Lung (tissue), 12 donors: Measurements from ENCODE around the gene PFN2. TPM values are rescaled to one million over a fixed set of nuclear protein-coding genes. Genes with fewer than 3 reads are reported as not detected.
A peak's percentile ranks its signal among the peaks of the same experiment; 100 is the strongest.
"Not testable (repeated sequence)": the region's sequence is repeated elsewhere in the genome, so short reads cannot be mapped to it uniquely, and the experiment has no call there.

Experiments
- ATAC-seq: fragments of 200-7000 bp; cut with Tn5 transposase; one replicate; pipeline ENCODE4 v1.9.1; 2020; ENCODE audit warnings: moderate number of reproducible peaks; ENCODE audit not compliant: insufficient read depth, low FRiP score
- DNase-seq, 3 donors: peaks; one replicate each; pipeline ENCODE4 v3.0.0-alpha.2; 2013 to 2017
- H3K27ac ChIP-seq, 2 donors: one replicate each; pipeline ENCODE4 v1.5.1; 2013; ENCODE audit warnings: mild to moderate bottlenecking in 2 of 2, moderate library complexity in 2 of 2, control low read depth in 1 of 2, inconsistent platforms in 1 of 2, low read depth in 1 of 2, low read length in 1 of 2
- H3K27me3 ChIP-seq, 3 donors: one replicate each; pipeline ENCODE4 v1.5.1; 2013; ENCODE audit warnings: low read length in 2 of 3; ENCODE audit not compliant: control insufficient read depth in 3 of 3, insufficient read depth in 3 of 3
- H3K36me3 ChIP-seq, 4 donors: one replicate each; pipeline ENCODE4 v1.5.1; 2013; ENCODE audit warnings: low read length in 4 of 4, mild to moderate bottlenecking in 1 of 4, moderate library complexity in 1 of 4; ENCODE audit not compliant: control insufficient read depth in 4 of 4, insufficient read depth in 4 of 4
- H3K4me1 ChIP-seq, 5 donors: one replicate each; pipeline ENCODE4 v1.5.1; 2013; ENCODE audit warnings: low read length in 5 of 5, mild to moderate bottlenecking in 2 of 5, moderate library complexity in 1 of 5; ENCODE audit not compliant: control insufficient read depth in 5 of 5, insufficient read depth in 5 of 5
- H3K4me3 ChIP-seq: one replicate; pipeline ENCODE4 v1.5.1; 2013; ENCODE audit warnings: mild to moderate bottlenecking, control low read depth, moderate library complexity
- H3K9ac ChIP-seq, 2 donors: one replicate each; pipeline ENCODE4 v1.5.1; 2013; ENCODE audit warnings: low read length in 2 of 2, control low read depth in 1 of 2; ENCODE audit not compliant: insufficient read depth in 1 of 2
- H3K9me3 ChIP-seq, 4 donors: one replicate each; pipeline ENCODE4 v1.5.1; 2013; ENCODE audit warnings: low read length in 3 of 4, mild to moderate bottlenecking in 1 of 4, moderate library complexity in 1 of 4; ENCODE audit not compliant: control insufficient read depth in 4 of 4, insufficient read depth in 3 of 4
- CTCF ChIP-seq: IDR thresholded peaks from 2 replicates; pipeline ENCODE4 v1.5.1; 2012; ENCODE audit warnings: mild to moderate bottlenecking; ENCODE audit errors: control extremely low read depth, extremely low read depth
- WGBS, 2 donors: extraction: QIAGEN DNeasy Blood & Tissue Kit; methylation state at CpG; one replicate each; pipeline ENCODE4 v1.1.7; 2013; 5-methylcytosine and 5-hydroxymethylcytosine counted together
- polyA plus RNA-seq, 2 donors: library from polyadenylated mRNA; stranded (reverse); fragments of 200-250 nt; gene quantifications; one replicate each; pipeline ENCODE4 v1.2.1, GENCODE V29; 2013
- total RNA-seq, 2 donors: library from RNA; depleted of rRNA in 1 of 2; stranded (reverse); fragments of >200 nt in 1 of 2; gene quantifications; one replicate each; pipeline ENCODE4 v1.2.1, GENCODE V29; 2014 to 2021
- donor health status: control.
- donor health status: control.
- donor health status: Bipolar disorder and iron deficiency.
- donor health status: healthy.
- donor health status: DM: yes; HTN: yes; CAD: no.

Gene PFN2
- total and polyA plus RNA-seq, 4 donors: 28.1 to 91.7 (median 49.2) TPM

GRCh38 chr3:149990423-149990948 lies 19.8 kb upstream of the PFN2 start:
- no peak overlapping the region for H3K4me3 ChIP-seq
- no peaks in the 10 kb centered on the region for H3K27me3 ChIP-seq
- H3K9me3 ChIP-seq: peaks cover 0 to 8% (median 3%) of the 10 kb centered on the region in 4 donors
- no peak overlapping the region for H3K27ac ChIP-seq
- peaks cover 0 to 5% (median 0%) of the 10 kb centered on the region in 5 donors for H3K4me1 ChIP-seq
- TF ChIP-seq CTCF: no peak
- ATAC-seq (no peak), DNase-seq (peak in 2 of 3 donors; percentile 24 to 36)
- no peaks in the 10 kb centered on the region for H3K36me3 ChIP-seq
- 84 to 97% methylated on average over 1 of the region's 1 CpG for WGBS, 2 donors
- no peak overlapping the region for H3K9ac ChIP-seq

- peaks cover 0 to 5% (median 1%) of the 10 kb centered on the region in 4 donors for H3K9me3 ChIP-seq
- H3K27ac ChIP-seq: no peak overlapping the region
- peaks cover 0 to 5% (median 0%) of the 10 kb centered on the region in 5 donors for H3K4me1 ChIP-seq
- H3K36me3 ChIP-seq: no peaks in the 10 kb centered on the region
- DNase-seq (no peak), ATAC-seq (no peak)
- H3K9ac ChIP-seq: no peak overlapping the region
- no peak overlapping the region for H3K4me3 ChIP-seq
- TF ChIP-seq CTCF: no peak
- H3K27me3 ChIP-seq: no peaks in the 10 kb centered on the region
- WGBS, 2 donors: 93 to 98% methylated on average over 2 of the region's 2 CpGs
These were observed 18.6 kb upstream of the PFN2 start for GRCh38 chr3:149989307-149989706.

- peaks cover 0 to 4% (median 0%) of the 10 kb centered on the region in 4 donors for H3K9me3 ChIP-seq
- no peak for ATAC-seq
These were observed 12.9 kb upstream of the PFN2 start for GRCh38 chr3:149983628-149984027.

GRCh38 chr3:149983053-149983452 lies 12.4 kb upstream of the PFN2 start:
- 95 to 96% methylated on average over 32 of the region's 32 CpGs for WGBS, 2 donors
- H3K9me3 ChIP-seq, H3K36me3 ChIP-seq, H3K27ac ChIP-seq, H3K4me3 ChIP-seq, H3K9ac ChIP-seq, H3K27me3 ChIP-seq, DNase-seq, ATAC-seq, H3K4me1 ChIP-seq: not testable (repeated sequence)

More at GRCh38 chr3:149983628-149984027, 12.9 kb upstream of the PFN2 start:
- 91 to 92% methylated on average over 4 of the region's 4 CpGs for WGBS, 2 donors
- no peak overlapping the region for H3K9ac ChIP-seq
- no peaks in the 10 kb centered on the region for H3K36me3 ChIP-seq
- H3K4me1 ChIP-seq: no peaks in the 10 kb centered on the region
- TF ChIP-seq CTCF: no peak
- H3K27ac ChIP-seq: no peak overlapping the region
- no peak for DNase-seq
- H3K27me3 ChIP-seq: no peaks in the 10 kb centered on the region
- no peak overlapping the region for H3K4me3 ChIP-seq

- not testable (repeated sequence) for H3K4me3 ChIP-seq, H3K27ac ChIP-seq, H3K27me3 ChIP-seq, ATAC-seq, DNase-seq, H3K9me3 ChIP-seq, H3K36me3 ChIP-seq, H3K9ac ChIP-seq, H3K4me1 ChIP-seq
- WGBS, 2 donors: 66 to 74% methylated on average over 3 to 5 of the region's 10 CpGs
These were observed 11.3 kb upstream of the PFN2 start for GRCh38 chr3:149981979-149982378.
